Stimulated activated CD4-positive, alpha-beta T cell treated with anti-CD3 and anti-CD28 coated beads, TNF-alpha, amount 100 ng/mL, for 1 hour (primary cell): Measurements from ENCODE around the gene DMRTA2.
"Not testable (repeated sequence)": the region's sequence is repeated elsewhere in the genome, so short reads cannot be mapped to it uniquely, and the experiment has no call there.

Experiments
- DNase-seq, 3 donors: peaks; one replicate each; pipeline ENCODE4 v3.0.0-alpha.2; 2020; ENCODE audit warnings: low read depth in 3 of 3, low spot score in 1 of 3

Gene DMRTA2

DNA sequence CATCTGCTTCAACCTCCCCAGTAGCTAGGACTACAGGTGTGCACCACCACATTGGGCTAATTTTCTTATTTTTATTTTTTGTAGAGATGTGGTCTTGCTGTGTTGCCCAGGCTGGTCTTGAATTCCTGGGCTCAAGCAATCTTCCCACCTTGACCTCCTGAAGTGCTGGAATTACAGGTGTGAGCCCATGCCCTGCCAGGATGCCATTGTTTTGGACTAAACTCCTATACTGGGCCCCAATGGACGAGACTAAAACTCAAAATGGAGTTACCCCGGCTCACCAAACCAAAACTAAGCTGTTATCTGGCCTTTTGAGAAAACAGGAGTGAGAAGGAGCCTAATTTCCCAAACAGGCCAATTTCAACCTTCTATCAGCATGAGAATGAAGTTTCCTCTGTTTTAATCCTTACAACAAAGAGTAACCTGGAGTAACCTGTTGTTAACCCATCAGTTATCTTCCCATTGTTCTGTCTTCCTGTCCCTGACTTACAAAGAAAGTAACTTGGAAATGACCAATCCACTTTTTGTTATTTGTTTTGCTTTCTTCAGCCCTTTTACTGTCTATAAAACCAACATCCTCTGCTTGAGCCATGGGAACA is 29.6 kb downstream of the DMRTA2 start:
- DNase-seq: no peak

DNA sequence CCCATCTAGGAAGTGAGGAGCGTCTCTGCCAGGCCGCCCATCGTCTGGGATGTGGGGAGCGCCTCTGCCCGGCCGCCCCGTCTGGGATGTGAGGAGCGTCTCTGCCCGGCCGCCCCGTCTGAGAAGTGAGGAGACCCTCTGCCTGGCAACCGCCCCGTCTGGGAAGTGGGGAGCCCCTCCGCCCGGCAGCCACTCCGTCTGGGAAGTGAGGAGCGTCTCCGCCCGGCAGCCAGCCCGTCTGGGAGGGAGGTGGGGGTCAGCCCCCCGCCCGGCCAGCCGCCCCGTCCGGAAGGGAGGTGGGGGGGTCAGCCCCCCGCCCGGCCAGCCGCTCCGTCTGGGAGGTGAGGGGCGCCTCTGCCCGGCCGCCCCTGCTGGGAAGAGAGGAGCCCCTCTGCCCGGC is 41.7 kb downstream of the DMRTA2 start:
- DNase-seq: not testable (repeated sequence)

DNA sequence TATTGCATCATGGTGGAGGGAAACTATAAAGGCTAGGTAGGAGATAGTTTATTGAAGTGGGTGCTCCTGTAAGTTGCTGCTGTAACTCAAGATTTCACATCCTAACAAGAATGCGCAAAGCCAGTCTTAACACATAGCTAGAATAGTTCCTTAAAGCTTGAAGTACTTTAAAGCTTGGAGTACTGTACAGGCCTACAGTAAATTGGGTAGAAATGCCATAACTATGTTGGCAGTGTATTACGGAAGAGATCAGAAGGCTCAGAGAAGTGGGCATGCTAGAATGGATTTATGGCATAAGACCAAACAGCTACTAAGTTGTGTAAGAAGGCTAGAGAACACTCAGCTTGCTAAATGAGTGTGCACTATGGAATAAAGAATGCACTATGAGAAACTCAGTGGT is 44.5 kb downstream of the DMRTA2 start:
- DNase-seq: no peak

DNA sequence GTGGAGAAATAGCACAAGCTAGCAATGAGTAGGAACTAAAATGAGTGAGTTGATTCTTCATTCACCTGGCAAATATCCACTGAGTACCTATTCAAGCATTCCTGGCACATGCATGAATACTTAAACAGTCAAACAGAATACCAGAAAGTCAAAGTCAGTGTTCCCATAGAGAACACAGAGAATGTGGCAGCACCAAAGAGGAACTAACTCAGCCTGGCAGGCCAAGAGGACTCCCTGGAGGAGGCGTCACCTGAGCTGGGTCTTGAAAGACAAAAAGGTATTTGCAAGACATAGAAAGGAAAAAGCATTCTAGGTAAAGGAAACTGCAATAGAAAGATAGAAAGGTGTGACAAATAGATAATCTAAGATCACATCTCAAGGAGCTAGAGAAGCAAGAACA is 49.7 kb downstream of the DMRTA2 start:
- DNase-seq: no peak

DNA sequence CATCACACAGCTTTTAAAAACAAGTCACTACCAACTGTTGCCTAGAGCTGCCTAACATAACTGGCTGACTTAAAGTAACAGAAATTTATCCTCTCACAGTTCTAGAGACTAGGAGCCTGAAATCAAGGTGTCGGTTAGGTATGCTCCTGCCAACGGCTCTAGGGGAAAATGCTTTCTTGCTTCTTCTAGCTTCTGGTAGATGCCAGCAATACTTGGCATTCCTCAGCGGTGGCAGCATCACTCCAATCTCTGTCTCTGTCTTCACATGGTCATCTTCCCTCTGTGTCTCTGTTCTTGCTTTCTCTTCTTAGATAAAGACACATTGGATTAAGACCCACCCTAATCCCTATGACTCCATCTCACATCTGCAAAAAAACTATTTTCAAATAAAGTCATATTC is 51.5 kb downstream of the DMRTA2 start:
- DNase-seq: no peak

DNA sequence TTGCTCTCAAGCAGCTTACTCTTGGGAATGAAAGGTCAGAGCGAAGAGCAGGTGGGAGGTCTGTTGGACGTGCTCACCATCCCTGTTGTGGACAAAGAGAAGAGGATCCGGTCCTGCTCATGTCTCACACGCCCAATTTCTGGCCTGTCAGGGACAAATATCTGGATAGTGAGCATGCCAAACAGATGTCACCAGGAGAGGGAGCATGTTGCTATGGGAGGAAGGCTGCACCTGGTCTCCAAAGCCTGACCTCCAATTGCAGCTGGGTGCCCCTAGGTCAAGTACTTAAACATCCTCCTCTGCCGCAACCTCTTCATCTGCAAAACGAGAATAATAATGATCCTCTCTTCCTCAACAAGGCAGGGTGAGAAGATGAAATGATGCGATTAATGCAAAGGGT is 53.4 kb downstream of the DMRTA2 start:
- no peak for DNase-seq

DNA sequence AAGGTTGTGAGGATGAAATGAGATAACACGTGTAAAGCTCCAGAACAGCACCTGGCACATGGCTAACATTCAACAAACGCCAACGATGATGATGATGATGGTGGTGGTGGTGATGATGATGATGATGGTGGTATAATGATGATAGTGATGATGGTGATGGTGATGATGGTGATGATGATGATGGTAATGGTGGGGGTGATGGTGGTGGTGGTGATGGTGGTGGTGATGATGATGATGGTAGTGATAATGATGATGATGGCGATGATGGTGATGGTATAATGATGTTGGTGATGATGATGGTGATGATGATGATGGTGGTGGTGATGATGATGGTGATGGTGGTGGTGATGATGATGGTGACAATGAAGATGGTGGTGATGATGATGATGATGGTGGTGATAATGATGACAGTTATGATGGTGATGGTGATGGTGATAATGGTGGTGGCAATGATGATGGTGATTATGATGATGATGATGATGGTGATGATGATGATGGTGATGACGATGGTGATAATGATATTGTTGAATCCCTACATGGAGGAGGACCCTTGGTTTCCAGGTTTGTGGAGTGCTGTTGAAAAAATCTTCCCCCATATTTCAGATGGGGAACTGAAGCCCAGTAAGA is 54.1 kb downstream of the DMRTA2 start:
- DNase-seq: no peak

DNA sequence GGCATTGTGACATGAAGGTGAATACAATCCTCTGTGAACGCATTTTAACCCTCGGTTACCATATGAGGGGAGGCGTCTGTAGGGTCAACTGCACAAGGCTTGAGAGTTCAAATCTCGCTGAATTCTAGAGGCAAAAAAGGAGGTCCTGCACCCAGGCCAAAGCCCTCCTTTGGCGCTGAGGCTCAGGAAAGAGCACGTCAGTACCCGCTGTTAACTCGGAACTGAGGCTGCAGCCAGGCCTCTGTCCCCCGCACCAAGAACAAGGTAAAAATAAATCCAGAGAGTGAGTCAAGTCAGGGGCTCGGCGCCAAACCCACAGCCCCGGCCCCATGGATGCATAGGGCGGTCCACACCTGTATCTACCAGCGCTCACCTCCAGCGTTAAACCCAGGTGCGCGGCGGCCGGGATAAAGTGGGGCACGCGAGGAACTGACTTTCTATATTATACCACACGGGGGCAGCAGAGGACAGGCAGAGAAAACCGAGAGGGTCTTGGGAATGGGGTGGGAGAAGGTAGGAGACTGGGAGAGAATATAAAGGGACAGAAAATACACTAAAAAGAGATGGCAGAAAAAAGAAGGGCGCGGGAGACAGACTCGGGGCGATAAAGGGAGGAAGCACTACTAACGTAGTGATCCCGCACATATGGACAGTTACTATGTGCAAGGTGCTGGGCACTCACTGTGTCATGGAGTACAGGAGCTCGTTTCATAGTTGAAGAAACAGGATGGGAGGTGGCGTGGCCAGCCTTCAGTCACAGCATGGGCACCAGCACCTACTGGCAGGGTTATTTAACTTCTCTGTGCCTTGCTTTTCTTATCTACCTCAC is 54.9 kb downstream of the DMRTA2 start:
- DNase-seq: no peak
